ENCODE data around the gene E2F6. TPM values are rescaled to one million over a fixed set of nuclear protein-coding genes. Genes with fewer than 3 reads are reported as not detected.

Gene E2F6
- total and polyA plus RNA-seq, 9 donors = 15.0 to 23.2 (median 18.5) TPM

DNA sequence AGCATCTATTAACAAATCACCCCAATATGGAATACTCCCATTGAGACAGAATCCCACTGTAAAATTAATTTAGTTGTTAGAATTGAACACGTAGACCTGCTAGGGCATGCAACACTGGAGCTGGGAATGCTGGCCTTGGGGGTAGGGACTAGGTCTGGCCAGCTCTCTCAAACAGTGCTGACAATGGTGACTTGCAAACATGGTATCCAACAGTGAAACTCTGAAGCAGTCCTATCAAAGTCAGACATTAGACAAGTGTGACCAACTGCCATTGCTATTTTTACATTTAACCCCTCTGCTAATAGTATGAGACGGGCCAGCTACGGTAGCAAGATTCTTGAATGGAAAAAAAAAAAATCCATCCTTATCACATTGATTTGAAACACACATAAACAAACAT, 7.2 kb downstream of the E2F6 start:
- Histone ChIP-seq H3K4me1 (ENCODE audit: control insufficient read depth, insufficient read depth, low read length) (peaks cover 16% of the 10 kb centered on the region), H3K27me3 (ENCODE audit: control insufficient read depth, insufficient read depth, low read length) (no peaks in the 10 kb centered on the region), H3K9me3 (replicated peaks; ENCODE audit: control insufficient read depth, low read depth, low read length) (no peaks in the 10 kb centered on the region), H3K27ac (ENCODE audit: low read length) (peak overlapping the region; percentile 52), H3K36me3 (ENCODE audit: control insufficient read depth, insufficient read depth, low read length) (peaks cover 12% of the 10 kb centered on the region), H3K4me3 (ENCODE audit: low read length) (no peak overlapping the region)
- DNase-seq = no peak
- WGBS (ENCODE audit: insufficient coverage) = 45% methylated on average over 2 of the region's 3 CpGs

DNA sequence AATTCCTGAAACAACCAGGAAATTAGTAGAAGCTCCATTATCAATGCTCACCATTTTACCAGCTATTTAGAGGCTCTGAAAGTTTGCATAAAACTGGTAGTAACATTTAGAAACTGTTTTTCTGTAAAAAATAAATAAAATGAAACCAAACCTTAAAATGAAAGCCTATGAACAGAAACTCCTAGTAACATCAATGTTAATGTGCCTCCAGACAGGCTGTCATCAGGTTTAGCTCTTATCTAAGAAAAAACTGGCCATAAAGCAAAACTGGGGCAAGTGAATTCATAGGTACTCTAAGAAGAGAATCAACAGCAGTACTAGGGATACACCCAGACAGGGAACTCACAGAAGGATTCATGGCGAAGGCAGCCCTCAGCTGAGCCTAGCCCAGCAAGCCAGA, 8.0 kb downstream of the E2F6 start:
- 100% methylated on average over 1 of the region's 1 CpG for WGBS (ENCODE audit: insufficient coverage)
- H3K27me3 ChIP-seq (ENCODE audit: control insufficient read depth, insufficient read depth, low read length) = no peaks in the 10 kb centered on the region
- no peak for DNase-seq
- H3K27ac ChIP-seq (ENCODE audit: low read length) = peak overlapping the region; percentile 52
- H3K9me3 ChIP-seq (replicated peaks; ENCODE audit: control insufficient read depth, low read depth, low read length) = no peaks in the 10 kb centered on the region
- H3K4me3 ChIP-seq (ENCODE audit: low read length) = no peak overlapping the region
- H3K36me3 ChIP-seq (ENCODE audit: control insufficient read depth, insufficient read depth, low read length) = peaks cover 10% of the 10 kb centered on the region
- peaks cover 12% of the 10 kb centered on the region for H3K4me1 ChIP-seq (ENCODE audit: control insufficient read depth, insufficient read depth, low read length)

DNA sequence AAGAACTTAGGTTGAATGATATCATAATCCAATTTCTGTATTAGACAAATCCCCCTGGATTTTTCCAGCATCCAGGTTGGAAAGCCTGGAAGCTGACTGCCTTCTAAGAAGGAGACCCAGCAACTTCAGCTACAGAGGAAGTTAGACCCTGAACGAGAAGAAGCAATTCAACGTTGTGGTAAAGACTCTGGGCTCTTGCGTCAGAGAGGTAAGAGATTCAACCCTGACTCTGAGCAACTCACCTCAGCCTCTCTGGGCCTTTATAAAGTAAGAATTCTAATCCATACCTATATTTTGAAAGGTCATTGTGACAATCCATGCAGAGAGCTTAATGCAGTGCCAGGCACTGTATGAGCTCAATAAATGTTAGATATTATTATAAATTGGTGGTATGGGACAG, 9.7 kb downstream of the E2F6 start:
- Histone ChIP-seq H3K27me3 (ENCODE audit: control insufficient read depth, insufficient read depth, low read length) (no peaks in the 10 kb centered on the region), H3K4me1 (ENCODE audit: control insufficient read depth, insufficient read depth, low read length) (peaks cover 12% of the 10 kb centered on the region), H3K36me3 (ENCODE audit: control insufficient read depth, insufficient read depth, low read length) (peaks cover 11% of the 10 kb centered on the region), H3K4me3 (ENCODE audit: low read length) (no peak overlapping the region), H3K9me3 (replicated peaks; ENCODE audit: control insufficient read depth, low read depth, low read length) (no peaks in the 10 kb centered on the region), H3K27ac (ENCODE audit: low read length) (no peak overlapping the region)
- DNase-seq = no peak
- no CpG with 5 or more reads among the region's 3 CpGs for WGBS (ENCODE audit: insufficient coverage)

DNA sequence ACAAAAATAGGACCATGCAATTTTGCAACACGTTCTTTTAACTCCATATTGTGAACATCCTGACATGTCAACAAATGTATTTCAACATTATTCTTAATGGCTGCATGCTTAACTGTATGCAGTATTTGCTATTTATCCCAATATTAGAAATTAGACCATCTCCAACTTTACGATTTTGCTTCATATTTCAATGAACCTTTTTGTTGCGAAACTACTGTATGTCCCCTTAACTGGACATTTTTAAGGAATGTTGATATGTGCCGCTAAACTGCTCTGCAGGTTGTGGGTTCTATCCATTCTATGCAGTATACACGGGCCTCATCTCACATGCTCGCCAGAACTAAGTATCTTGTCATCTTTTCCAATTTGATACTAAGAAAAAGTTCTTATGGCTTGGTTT, 11.1 kb downstream of the E2F6 start:
- DNase-seq = no peak
- WGBS (ENCODE audit: insufficient coverage) = 100% methylated on average over 1 of the region's 6 CpGs
- peaks cover 16% of the 10 kb centered on the region for H3K36me3 ChIP-seq (ENCODE audit: control insufficient read depth, insufficient read depth, low read length)

DNA sequence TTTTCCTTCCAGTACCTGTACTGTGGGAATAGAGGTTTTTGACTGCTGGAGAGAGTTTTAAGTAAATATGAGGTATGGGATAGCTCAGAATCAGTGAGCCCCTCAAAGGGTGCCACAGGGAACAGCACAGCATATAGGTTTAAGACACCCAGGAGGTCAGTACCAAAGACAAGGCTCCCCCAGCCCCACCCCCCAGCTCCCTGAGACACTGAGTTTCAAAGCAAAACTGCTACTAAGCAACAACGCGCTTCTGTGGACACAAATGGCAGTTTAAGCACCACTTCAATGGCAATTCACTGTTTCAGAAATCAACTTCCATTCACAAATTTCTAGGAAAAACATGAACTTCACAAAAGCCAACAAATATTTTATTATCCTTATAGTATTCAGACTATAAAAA, 15.2 kb downstream of the E2F6 start:
- Histone ChIP-seq H3K4me1 (ENCODE audit: control insufficient read depth, insufficient read depth, low read length) (no peaks in the 10 kb centered on the region), H3K36me3 (ENCODE audit: control insufficient read depth, insufficient read depth, low read length) (peaks cover 37% of the 10 kb centered on the region), H3K9me3 (replicated peaks; ENCODE audit: control insufficient read depth, low read depth, low read length) (no peaks in the 10 kb centered on the region), H3K27ac (ENCODE audit: low read length) (no peak overlapping the region), H3K27me3 (ENCODE audit: control insufficient read depth, insufficient read depth, low read length) (no peaks in the 10 kb centered on the region), H3K4me3 (ENCODE audit: low read length) (no peak overlapping the region)
- DNase-seq = no peak
- 86% methylated on average over 2 of the region's 2 CpGs for WGBS (ENCODE audit: insufficient coverage)

More for the DNA sequence above, 11.1 kb downstream of the E2F6 start:
- Histone ChIP-seq H3K4me1 (ENCODE audit: control insufficient read depth, insufficient read depth, low read length) (peaks cover 12% of the 10 kb centered on the region), H3K27ac (ENCODE audit: low read length) (no peak overlapping the region), H3K4me3 (ENCODE audit: low read length) (no peak overlapping the region), H3K27me3 (ENCODE audit: control insufficient read depth, insufficient read depth, low read length) (no peaks in the 10 kb centered on the region), H3K9me3 (replicated peaks; ENCODE audit: control insufficient read depth, low read depth, low read length) (no peaks in the 10 kb centered on the region)

DNA sequence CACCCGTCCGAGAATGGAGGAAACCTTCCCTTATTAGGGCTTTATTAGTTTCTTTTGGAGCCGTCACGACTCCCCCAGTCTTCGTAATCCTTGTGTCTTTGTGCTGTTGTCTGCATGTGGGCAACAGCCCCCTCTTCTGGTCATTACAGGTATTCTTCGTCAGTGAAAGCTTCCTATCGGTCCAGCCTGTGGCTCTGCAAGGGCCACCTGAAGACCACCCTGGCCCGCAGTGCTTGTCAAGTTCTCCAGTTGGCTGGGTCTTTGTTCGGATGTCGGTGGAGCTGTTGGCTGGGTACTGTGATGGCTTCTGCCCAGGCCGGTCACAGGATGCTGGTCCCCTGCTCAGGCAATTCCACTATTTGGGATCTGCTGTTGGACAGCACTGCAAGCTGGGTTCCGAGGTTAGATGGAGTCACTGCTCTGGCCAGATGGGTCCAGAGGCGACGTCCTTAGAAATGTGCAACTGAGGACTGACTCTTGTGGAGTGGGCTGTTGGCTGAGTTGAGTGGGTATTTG, 19.2 kb downstream of the E2F6 start:
- no peak overlapping the region for H3K27ac ChIP-seq (ENCODE audit: low read length)
- 62% methylated on average over 9 of the region's 14 CpGs for WGBS (ENCODE audit: insufficient coverage)

DNA sequence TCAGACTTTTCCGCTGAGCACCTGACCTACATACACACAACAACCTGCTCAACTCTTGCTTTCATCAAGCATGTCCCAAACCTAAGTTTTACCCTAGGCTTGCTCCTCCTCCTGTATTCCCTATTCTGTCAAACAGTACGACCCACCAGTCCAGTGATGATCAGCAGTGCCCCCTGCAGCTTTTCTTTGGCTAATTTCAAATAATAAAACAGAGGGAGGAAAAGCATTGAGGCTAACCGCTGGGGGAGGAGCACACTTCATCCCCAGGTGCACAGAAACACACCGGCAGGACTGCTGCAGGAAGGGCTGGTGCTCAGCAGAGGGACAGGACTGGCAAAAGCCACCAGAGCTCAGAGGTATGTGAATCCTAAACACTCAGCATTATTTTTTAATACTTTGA, 21.2 kb downstream of the E2F6 start:
- WGBS (ENCODE audit: insufficient coverage) = 80% methylated on average over 2 of the region's 4 CpGs
- Histone ChIP-seq H3K36me3 (ENCODE audit: control insufficient read depth, insufficient read depth, low read length) (peaks cover 58% of the 10 kb centered on the region), H3K9me3 (replicated peaks; ENCODE audit: control insufficient read depth, low read depth, low read length) (no peaks in the 10 kb centered on the region), H3K4me1 (ENCODE audit: control insufficient read depth, insufficient read depth, low read length) (no peaks in the 10 kb centered on the region), H3K27me3 (ENCODE audit: control insufficient read depth, insufficient read depth, low read length) (no peaks in the 10 kb centered on the region), H3K4me3 (ENCODE audit: low read length) (no peak overlapping the region), H3K27ac (ENCODE audit: low read length) (no peak overlapping the region)
- DNase-seq = no peak

More for the DNA sequence above, 19.2 kb downstream of the E2F6 start:
- Histone ChIP-seq H3K4me3 (ENCODE audit: low read length) (no peak overlapping the region), H3K36me3 (ENCODE audit: control insufficient read depth, insufficient read depth, low read length) (peaks cover 54% of the 10 kb centered on the region), H3K27me3 (ENCODE audit: control insufficient read depth, insufficient read depth, low read length) (no peaks in the 10 kb centered on the region), H3K9me3 (replicated peaks; ENCODE audit: control insufficient read depth, low read depth, low read length) (no peaks in the 10 kb centered on the region), H3K4me1 (ENCODE audit: control insufficient read depth, insufficient read depth, low read length) (no peaks in the 10 kb centered on the region)
- peak; percentile 71 for DNase-seq

DNA sequence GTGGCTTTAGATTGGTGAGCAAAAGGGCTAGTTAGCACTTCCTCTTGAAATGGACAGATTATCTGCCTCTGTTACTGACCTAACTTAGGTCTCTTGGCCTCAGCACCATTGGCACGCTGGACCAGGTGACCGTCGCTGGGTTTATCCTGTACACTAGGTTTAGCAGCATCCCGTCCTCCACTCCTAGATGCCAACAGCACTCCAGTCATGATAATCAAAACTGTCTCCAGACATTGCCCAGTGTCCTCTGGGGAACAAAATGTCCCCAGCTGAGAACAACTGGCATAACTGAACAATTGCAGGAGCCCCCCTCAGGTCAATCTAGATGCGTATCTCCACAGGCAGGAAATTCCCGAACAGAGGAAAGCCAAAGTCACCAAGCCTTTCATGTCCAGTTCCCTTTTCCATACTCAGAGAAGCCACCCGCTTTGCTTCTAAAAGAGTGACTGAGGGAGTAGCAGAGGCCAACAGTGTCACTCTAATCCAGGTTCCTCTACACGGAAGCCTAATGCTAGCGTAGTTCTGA, 27.3 kb downstream of the E2F6 start:
- no peaks in the 10 kb centered on the region for H3K27me3 ChIP-seq (ENCODE audit: control insufficient read depth, insufficient read depth, low read length)
- peaks cover 33% of the 10 kb centered on the region for H3K36me3 ChIP-seq (ENCODE audit: control insufficient read depth, insufficient read depth, low read length)
- no peak overlapping the region for H3K27ac ChIP-seq (ENCODE audit: low read length)
- DNase-seq = no peak
- H3K4me3 ChIP-seq (ENCODE audit: low read length) = no peak overlapping the region
- H3K9me3 ChIP-seq (replicated peaks; ENCODE audit: control insufficient read depth, low read depth, low read length) = no peaks in the 10 kb centered on the region
- 90% methylated on average over 6 of the region's 9 CpGs for WGBS (ENCODE audit: insufficient coverage)
- H3K4me1 ChIP-seq (ENCODE audit: control insufficient read depth, insufficient read depth, low read length) = no peaks in the 10 kb centered on the region

DNA sequence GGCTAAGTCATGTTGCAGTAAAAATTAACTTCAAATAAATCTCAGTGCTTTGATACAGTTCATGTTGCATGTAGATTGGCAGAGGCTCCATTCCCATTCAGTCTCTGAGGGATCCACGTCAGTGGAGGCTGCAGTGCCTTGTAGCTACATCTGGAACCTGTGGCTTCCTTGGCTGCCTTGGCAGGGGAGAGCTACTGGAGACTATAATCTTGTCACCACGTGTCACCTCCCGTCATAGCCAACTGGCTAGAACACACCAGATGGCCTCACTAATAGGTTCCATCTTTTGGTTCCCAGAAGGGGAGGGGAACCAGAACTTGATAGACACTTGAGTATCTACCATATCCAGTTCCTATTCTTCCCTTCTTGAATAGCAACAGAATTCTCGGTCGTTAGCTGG, 28.4 kb downstream of the E2F6 start:
- H3K27ac ChIP-seq (ENCODE audit: low read length) = no peak overlapping the region
- no peak for DNase-seq
- WGBS (ENCODE audit: insufficient coverage) = 53% methylated on average over 3 of the region's 5 CpGs

DNA sequence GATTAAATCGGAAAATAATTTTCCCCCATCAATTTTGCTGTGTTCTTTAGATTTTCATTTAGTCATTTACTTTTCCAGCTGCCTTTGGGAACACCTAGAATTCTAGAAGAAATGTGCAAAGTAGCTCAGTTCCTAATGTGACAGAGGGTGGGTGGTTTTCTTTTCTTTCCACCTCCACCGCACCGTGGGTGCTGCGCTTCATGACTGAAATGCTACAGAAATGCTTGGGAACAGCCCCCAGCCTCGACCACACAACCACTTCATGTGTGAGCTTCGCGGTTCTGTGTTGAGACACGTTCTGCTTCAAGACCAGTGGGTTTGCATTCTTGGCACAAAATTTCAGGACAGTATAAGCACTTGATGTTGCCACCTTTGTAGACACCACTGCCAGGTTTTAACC, 30.9 kb downstream of the E2F6 start:
- H3K4me3 ChIP-seq (ENCODE audit: low read length) = no peak overlapping the region
- peaks cover 12% of the 10 kb centered on the region for H3K36me3 ChIP-seq (ENCODE audit: control insufficient read depth, insufficient read depth, low read length)
- H3K27ac ChIP-seq (ENCODE audit: low read length) = no peak overlapping the region
- H3K4me1 ChIP-seq (ENCODE audit: control insufficient read depth, insufficient read depth, low read length) = no peaks in the 10 kb centered on the region
- no peaks in the 10 kb centered on the region for H3K27me3 ChIP-seq (ENCODE audit: control insufficient read depth, insufficient read depth, low read length)
- DNase-seq = no peak
- H3K9me3 ChIP-seq (replicated peaks; ENCODE audit: control insufficient read depth, low read depth, low read length) = no peaks in the 10 kb centered on the region
- 86% methylated on average over 5 of the region's 8 CpGs for WGBS (ENCODE audit: insufficient coverage)

More for the DNA sequence above, 28.4 kb downstream of the E2F6 start:
- Histone ChIP-seq H3K36me3 (ENCODE audit: control insufficient read depth, insufficient read depth, low read length) (peaks cover 27% of the 10 kb centered on the region), H3K9me3 (replicated peaks; ENCODE audit: control insufficient read depth, low read depth, low read length) (no peaks in the 10 kb centered on the region), H3K27me3 (ENCODE audit: control insufficient read depth, insufficient read depth, low read length) (no peaks in the 10 kb centered on the region), H3K4me1 (ENCODE audit: control insufficient read depth, insufficient read depth, low read length) (no peaks in the 10 kb centered on the region), H3K4me3 (ENCODE audit: low read length) (no peak overlapping the region)

DNA sequence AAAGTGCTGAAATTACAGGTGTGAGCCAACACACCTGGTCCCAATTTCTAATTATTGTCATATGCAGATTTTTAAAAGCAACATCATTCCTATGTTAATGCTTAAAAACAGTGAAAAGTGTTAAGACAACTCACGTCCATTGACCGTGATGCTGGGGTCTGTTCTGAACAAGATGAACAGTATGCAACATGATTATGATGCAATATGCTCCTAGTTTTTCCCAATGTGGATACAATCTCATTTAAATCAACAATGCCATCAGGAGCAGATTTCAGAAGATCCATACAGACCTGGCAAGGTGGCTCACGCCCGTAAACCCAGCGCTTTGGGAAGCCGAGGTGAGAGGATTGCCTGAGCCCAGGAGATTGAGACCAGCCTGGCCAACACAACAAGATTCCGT, 31.5 kb downstream of the E2F6 start:
- Histone ChIP-seq H3K4me1 (ENCODE audit: control insufficient read depth, insufficient read depth, low read length) (no peaks in the 10 kb centered on the region), H3K36me3 (ENCODE audit: control insufficient read depth, insufficient read depth, low read length) (peaks cover 9% of the 10 kb centered on the region), H3K27ac (ENCODE audit: low read length) (no peak overlapping the region), H3K4me3 (ENCODE audit: low read length) (no peak overlapping the region), H3K27me3 (ENCODE audit: control insufficient read depth, insufficient read depth, low read length) (no peaks in the 10 kb centered on the region), H3K9me3 (replicated peaks; ENCODE audit: control insufficient read depth, low read depth, low read length) (no peaks in the 10 kb centered on the region)
- WGBS (ENCODE audit: insufficient coverage) = no CpG with 5 or more reads among the region's 7 CpGs
- DNase-seq = no peak

Measured in muscle of leg (tissue), 11 donors.